PC-9 (cell line): Measurements from ENCODE around the gene CSK. TPM values are rescaled to one million over a fixed set of nuclear protein-coding genes. Genes with fewer than 3 reads are reported as not detected.
"Not testable (repeated sequence)": the region's sequence is repeated elsewhere in the genome, so short reads cannot be mapped to it uniquely, and the experiment has no call there.

Experiments used
- BruUV-seq: library from RNA; stranded (reverse); fragments of 400-500 nt; replicated peaks from 2 replicates; lab custom pipeline; 2021; lab: Mats Ljungman, UMichigan
- CTCF ChIA-PET: fragments of 300-600 bp; sonication (Branson Sonifier 250); formaldehyde crosslinking; loops from one replicate; lab custom pipeline; 2022; ENCODE audit warnings: antibody characterized with exemption; lab: Charles Lee
- POLR2A ChIA-PET: fragments of 300-600 bp; sonication (Branson Sonifier 250); formaldehyde crosslinking; loops from one replicate; lab custom pipeline; 2022; ENCODE audit warnings: antibody characterized with exemption; ENCODE audit not compliant: unreplicated experiment; lab: Charles Lee
- DNase-seq, 2 experiments: peaks; one replicate each; pipeline versions ENCODE4 v3.0.0 to v3.0.0-alpha.2; 2015 to 2022; ENCODE audit warnings: mixed read lengths in 1 of 2
- H2AFZ ChIP-seq: fragments of 200-600 bp; sonication (generic); 2 replicates; pipeline ENCODE4 v1.8.1; 2017; ENCODE audit warnings: antibody characterized with exemption
- H3F3A ChIP-seq: fragments of 200-600 bp; sonication (generic); 2 replicates; pipeline ENCODE4 v1.8.1; 2017; ENCODE audit warnings: antibody characterized with exemption, mild to moderate bottlenecking, low read depth; ENCODE audit not compliant: insufficient read depth
- H3K27ac ChIP-seq: fragments of 200-600 bp; sonication (generic); 2 replicates; pipeline ENCODE4 v1.6.1; 2016; ENCODE audit warnings: mixed run types
- H3K27me3 ChIP-seq: fragments of 200-600 bp; sonication (generic); 2 replicates; pipeline ENCODE4 v1.6.1; 2016; ENCODE audit warnings: low read depth, mixed run types; ENCODE audit not compliant: insufficient read depth
- H3K36me3 ChIP-seq: fragments of 200-600 bp; sonication (generic); 2 replicates; pipeline ENCODE4 v1.6.1; 2016; ENCODE audit warnings: low read depth, mixed run types
- H3K4me1 ChIP-seq: fragments of 200-600 bp; sonication (generic); replicated peaks from 2 replicates; pipeline ENCODE4 v1.6.1; 2016; ENCODE audit warnings: mixed run types; ENCODE audit not compliant: insufficient read depth
- H3K4me2 ChIP-seq: fragments of 200-600 bp; sonication (generic); 2 replicates; pipeline ENCODE4 v1.6.1; 2017; ENCODE audit warnings: mixed run types
- H3K4me3 ChIP-seq: fragments of 200-600 bp; sonication (generic); 2 replicates; pipeline ENCODE4 v1.6.1; 2016; ENCODE audit warnings: mixed run types
- H3K79me2 ChIP-seq: fragments of 200-600 bp; sonication (generic); 2 replicates; pipeline ENCODE4 v1.6.1; 2017; ENCODE audit warnings: low read depth, mixed run types
- H3K9me2 ChIP-seq: fragments of 200-600 bp; sonication (generic); 2 replicates; pipeline ENCODE4 v1.8.1; 2017; ENCODE audit warnings: mild to moderate bottlenecking; ENCODE audit not compliant: insufficient read depth
- H3K9me3 ChIP-seq: fragments of 200-600 bp; sonication (generic); 2 replicates; pipeline ENCODE4 v1.8.1; 2016; ENCODE audit warnings: low read depth; ENCODE audit not compliant: insufficient read depth
- H4K20me1 ChIP-seq: fragments of 200-600 bp; sonication (generic); 2 replicates; pipeline ENCODE4 v1.8.1; 2017; ENCODE audit not compliant: insufficient read depth
- EZH2 ChIP-seq: fragments of 200-600 bp; sonication (generic); IDR thresholded peaks from 2 replicates; pipeline ENCODE4 v1.8.0; 2017; ENCODE audit warnings: antibody characterized with exemption, low read depth
- intact Hi-C: fragments of 100-400 bp; cut with micrococcal nuclease; formaldehyde crosslinking; loops from one replicate; pipeline ENCODE4 v1.10.0; 2022; ENCODE audit not compliant: unreplicated experiment
- total RNA-seq: library from RNA; stranded (reverse); gene quantifications from 2 replicates; pipeline ENCODE4 v1.2.3, GENCODE V29; 2021
- TF ChIP-seq, protein P1 (sequence below): fragments of 200-600 bp; sonication (generic); conservative IDR thresholded peaks from 2 replicates; pipeline ENCODE4 v1.6.1; 2017; ENCODE audit warnings: mixed run types, antibody characterized with exemption, mild to moderate bottlenecking, moderate library complexity

CSK gene
- total RNA-seq, 1 experiment from 2014 or later, result 78.3 TPM

GRCh38 chr15:74784426-74785193 lies 2.7 kb downstream of the CSK start:
- BruUV-seq, result no TSS peak
- no peaks in the 10 kb centered on the region for H3K27me3 ChIP-seq
- TF ChIP-seq, protein P1, sequence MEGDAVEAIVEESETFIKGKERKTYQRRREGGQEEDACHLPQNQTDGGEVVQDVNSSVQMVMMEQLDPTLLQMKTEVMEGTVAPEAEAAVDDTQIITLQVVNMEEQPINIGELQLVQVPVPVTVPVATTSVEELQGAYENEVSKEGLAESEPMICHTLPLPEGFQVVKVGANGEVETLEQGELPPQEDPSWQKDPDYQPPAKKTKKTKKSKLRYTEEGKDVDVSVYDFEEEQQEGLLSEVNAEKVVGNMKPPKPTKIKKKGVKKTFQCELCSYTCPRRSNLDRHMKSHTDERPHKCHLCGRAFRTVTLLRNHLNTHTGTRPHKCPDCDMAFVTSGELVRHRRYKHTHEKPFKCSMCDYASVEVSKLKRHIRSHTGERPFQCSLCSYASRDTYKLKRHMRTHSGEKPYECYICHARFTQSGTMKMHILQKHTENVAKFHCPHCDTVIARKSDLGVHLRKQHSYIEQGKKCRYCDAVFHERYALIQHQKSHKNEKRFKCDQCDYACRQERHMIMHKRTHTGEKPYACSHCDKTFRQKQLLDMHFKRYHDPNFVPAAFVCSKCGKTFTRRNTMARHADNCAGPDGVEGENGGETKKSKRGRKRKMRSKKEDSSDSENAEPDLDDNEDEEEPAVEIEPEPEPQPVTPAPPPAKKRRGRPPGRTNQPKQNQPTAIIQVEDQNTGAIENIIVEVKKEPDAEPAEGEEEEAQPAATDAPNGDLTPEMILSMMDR, result no peak
- TF ChIP-seq EZH2, result no peak
- H3K4me3 ChIP-seq, result no peak overlapping the region
- intact Hi-C loops, result no loop called here
- H3K4me2 ChIP-seq, result no peak overlapping the region
- no peaks in the 10 kb centered on the region for H3K9me2 ChIP-seq
- H3K9me3 ChIP-seq, result no peaks in the 10 kb centered on the region
- H4K20me1 ChIP-seq, result peaks cover 41% of the 10 kb centered on the region
- H3K4me1 ChIP-seq, result peaks cover 33% of the 10 kb centered on the region
- H3K79me2 ChIP-seq, result peaks cover 56% of the 10 kb centered on the region
- POLR2A ChIA-PET, result no interaction called here
- CTCF ChIA-PET, result interaction anchor here (0.7 to 1.1 kb wide), 2 partner anchors 121 to 166 kb away, joined by 3 read pairs; no protein-coding TSS in a partner anchor
- no peak overlapping the region for H2AFZ ChIP-seq
- H3F3A ChIP-seq, result no peaks in the 10 kb centered on the region; the same call in 1 of the 2 replicates
- DNase-seq, result no peak
- H3K36me3 ChIP-seq, result no peaks in the 10 kb centered on the region; the same call in none of the 2 replicates
- H3K27ac ChIP-seq, result no peak overlapping the region

DNA sequence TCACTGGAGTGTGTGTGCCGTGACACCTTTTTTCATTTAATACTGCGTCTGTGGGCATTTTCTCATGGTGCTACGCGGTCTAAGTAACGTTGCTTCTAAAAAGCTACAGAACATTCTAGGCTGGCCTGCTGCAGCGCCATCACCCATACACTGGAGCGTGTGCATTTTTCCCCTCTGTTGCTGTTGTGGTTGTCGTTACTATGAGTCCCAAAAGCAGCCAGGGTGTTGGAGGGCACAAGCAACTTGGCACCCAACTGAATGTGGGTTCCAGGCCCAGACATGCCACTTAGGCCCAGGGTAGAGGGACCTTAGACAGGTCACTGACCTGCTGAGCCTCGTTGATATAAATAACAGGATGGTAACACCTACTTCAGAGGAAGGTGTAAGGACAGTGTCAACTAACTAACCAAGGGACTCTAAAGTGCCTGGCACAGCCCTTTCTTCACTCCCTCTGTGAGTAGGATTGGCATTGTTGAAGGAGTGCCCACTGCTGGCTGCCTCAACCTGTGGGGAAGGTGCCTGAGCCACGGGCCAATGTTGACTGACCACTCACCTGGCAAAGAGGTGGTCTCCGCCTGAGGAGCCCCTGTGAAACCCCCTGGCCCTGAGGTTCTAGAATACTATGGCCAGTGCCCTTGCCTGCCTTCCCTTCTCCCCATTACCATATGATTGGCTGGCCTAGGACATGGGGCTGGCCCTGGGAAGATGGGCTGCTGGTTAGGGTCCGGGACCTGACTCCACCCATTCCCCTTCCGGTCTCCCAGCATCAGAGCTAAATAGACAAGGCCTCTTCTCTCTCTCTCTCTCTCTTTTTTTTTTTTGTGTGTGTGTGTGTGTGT lies 3.5 kb downstream of the CSK start:
- H3K36me3 ChIP-seq, result no peaks in the 10 kb centered on the region; the same call in none of the 2 replicates
- H3K27ac ChIP-seq, result no peak overlapping the region
- no peaks in the 10 kb centered on the region for H3F3A ChIP-seq
- H2AFZ ChIP-seq, result no peak overlapping the region
- H3K4me2 ChIP-seq, result no peak overlapping the region
- no peaks in the 10 kb centered on the region for H3K9me2 ChIP-seq
- intact Hi-C loops, result no loop called here
- H3K79me2 ChIP-seq, result peaks cover 61% of the 10 kb centered on the region
- POLR2A ChIA-PET, result no interaction called here
- H3K4me1 ChIP-seq, result peaks cover 35% of the 10 kb centered on the region
- H3K4me3 ChIP-seq, result no peak overlapping the region
- TF ChIP-seq, protein P1, result no peak
- TF ChIP-seq EZH2, result no peak
- no TSS peak for BruUV-seq
- no peaks in the 10 kb centered on the region for H3K27me3 ChIP-seq
- CTCF ChIA-PET, result no interaction called here
- H3K9me3 ChIP-seq, result no peaks in the 10 kb centered on the region
- peaks cover 43% of the 10 kb centered on the region for H4K20me1 ChIP-seq
- no peak for DNase-seq

GRCh38 chr15:74786081-74786480 lies 4.2 kb downstream of the CSK start:
- H3K79me2 ChIP-seq, result peaks cover 61% of the 10 kb centered on the region
- H3K27ac ChIP-seq, DNase-seq, H3K4me2 ChIP-seq, H2AFZ ChIP-seq, H3K36me3 ChIP-seq, H3K9me2 ChIP-seq, BruUV-seq, H3K9me3 ChIP-seq, H3K4me3 ChIP-seq, intact Hi-C loops, CTCF ChIA-PET, POLR2A ChIA-PET, H3F3A ChIP-seq, H3K27me3 ChIP-seq: not testable (repeated sequence)
- peaks cover 43% of the 10 kb centered on the region for H4K20me1 ChIP-seq
- peaks cover 35% of the 10 kb centered on the region for H3K4me1 ChIP-seq
